Activated naive CD8-positive, alpha-beta T cell treated with anti-CD3 and anti-CD28 coated beads, Interleukin-2, amount 50 U/mL, for 24 hours (primary cell): ENCODE measurements around the gene ZFP92.

ENCODE experiments used
- ATAC-seq: fragments of 150-1000 bp; cut with Tn5 transposase; one replicate; pipeline ENCODE4 v1.10.0; 2021
- DNase-seq: peaks from one replicate; pipeline ENCODE4 v3.0.0; 2021
- H3K27ac Mint-ChIP-seq: one replicate; pipeline ENCODE4 v1.8.0; 2021; ENCODE audit warnings: mild to moderate bottlenecking, mixed read lengths
- H3K27me3 Mint-ChIP-seq: one replicate; pipeline ENCODE4 v1.8.0; 2021; ENCODE audit warnings: mixed read lengths
- H3K36me3 Mint-ChIP-seq: one replicate; pipeline ENCODE4 v1.8.0; 2021; ENCODE audit warnings: low read depth, mixed read lengths
- H3K4me1 Mint-ChIP-seq: one replicate; pipeline ENCODE4 v1.8.0; 2021; ENCODE audit warnings: mixed read lengths
- H3K4me3 Mint-ChIP-seq: one replicate; pipeline ENCODE4 v1.8.0; 2021; ENCODE audit warnings: mild to moderate bottlenecking, moderate library complexity, mixed read lengths
- H3K9me3 Mint-ChIP-seq: one replicate; pipeline ENCODE4 v1.8.0; 2021; ENCODE audit warnings: mixed read lengths

Gene ZFP92

DNA sequence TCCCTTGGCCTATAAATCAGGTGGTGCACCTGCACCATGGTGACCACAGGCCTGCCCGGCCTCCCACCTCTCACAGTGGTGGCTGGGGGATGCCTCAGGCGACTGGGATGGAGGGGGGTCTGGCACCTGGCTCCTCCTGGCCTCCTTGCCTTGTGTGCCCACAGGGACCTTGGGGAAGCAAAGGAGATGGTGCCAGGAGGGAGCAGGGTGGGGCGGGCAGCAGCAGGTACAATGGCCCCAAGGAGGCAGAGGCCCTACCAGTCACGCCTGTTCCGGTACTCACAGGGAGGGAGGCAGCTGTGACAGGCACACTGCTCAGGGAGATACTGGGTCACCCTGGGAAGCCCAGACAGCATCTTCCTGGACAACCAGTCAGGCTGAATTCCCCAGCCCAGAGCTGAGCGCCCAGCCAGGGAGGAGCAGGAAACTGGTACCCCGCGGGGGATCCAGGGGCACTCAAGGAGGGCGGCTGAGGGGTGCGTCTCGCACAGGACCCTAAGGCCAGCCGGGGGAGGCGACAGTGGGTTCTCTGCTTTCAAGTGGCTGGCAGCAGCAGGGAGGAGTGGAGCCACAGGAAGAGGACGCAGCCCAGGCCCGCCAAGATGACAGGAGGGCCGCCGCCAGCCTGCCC is 35.8 kb downstream of the ZFP92 start:
- ATAC-seq (no peak), DNase-seq (no peak)
- no peaks in the 10 kb centered on the region for H3K9me3 Mint-ChIP-seq
- H3K27ac Mint-ChIP-seq, result no peak overlapping the region
- H3K4me3 Mint-ChIP-seq, result no peak overlapping the region
- no peaks in the 10 kb centered on the region for H3K4me1 Mint-ChIP-seq
- H3K27me3 Mint-ChIP-seq, result no peaks in the 10 kb centered on the region
- H3K36me3 Mint-ChIP-seq, result peaks cover 3% of the 10 kb centered on the region

- Mint-ChIP-seq H3K9me3 (no peaks in the 10 kb centered on the region), H3K27ac (no peak overlapping the region), H3K27me3 (no peaks in the 10 kb centered on the region), H3K36me3 (peaks cover 3% of the 10 kb centered on the region), H3K4me1 (no peaks in the 10 kb centered on the region), H3K4me3 (no peak overlapping the region)
- ATAC-seq (no peak), DNase-seq (no peak)
Observed at GRCh38 chrX:153447581-153447960, 36.3 kb downstream of the ZFP92 start.

GRCh38 chrX:153448556-153449367 is 37.5 kb downstream of the ZFP92 start:
- H3K4me1 Mint-ChIP-seq, result no peaks in the 10 kb centered on the region
- H3K27me3 Mint-ChIP-seq, result no peaks in the 10 kb centered on the region
- no peak for ATAC-seq
- peaks cover 3% of the 10 kb centered on the region for H3K36me3 Mint-ChIP-seq
- no peak overlapping the region for H3K27ac Mint-ChIP-seq
- no peaks in the 10 kb centered on the region for H3K9me3 Mint-ChIP-seq
- DNase-seq, result no peak
- no peak overlapping the region for H3K4me3 Mint-ChIP-seq

DNA sequence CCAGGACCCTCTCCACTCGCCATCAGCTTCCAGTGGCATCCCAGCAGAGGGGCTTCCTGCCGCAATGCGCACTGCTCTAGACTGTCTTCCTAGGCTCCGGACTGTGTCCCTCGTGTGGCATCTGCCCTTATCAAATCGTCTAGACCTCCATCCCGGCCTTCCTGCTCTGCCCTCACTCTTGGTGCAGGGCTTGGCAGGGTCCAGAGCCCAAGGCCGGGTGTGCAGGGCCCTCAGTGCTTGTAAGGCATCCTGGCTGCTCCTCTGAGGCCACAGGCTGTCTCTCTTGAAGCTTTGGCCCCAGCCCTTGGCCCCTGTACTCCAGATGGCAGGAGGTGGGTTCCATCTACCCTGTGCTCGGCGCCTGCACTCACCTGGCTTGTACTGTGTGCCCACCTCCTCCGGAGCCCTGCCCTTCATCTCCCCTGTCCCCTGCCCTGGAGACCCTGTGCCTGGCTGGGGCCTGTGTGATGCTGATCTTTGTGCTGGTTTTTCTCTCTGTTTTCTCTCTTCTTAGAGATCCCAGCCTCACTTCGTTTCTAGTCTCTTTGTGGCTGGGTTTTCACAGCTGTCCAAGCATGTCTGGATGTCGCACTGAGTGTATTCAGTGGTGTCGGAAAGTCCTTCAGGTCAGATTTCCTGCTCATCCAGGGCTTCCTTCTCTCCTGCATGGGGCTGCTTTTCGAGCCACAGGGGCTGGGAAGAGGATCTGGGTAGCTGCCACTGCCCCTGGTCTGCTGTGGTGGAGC is 38.3 kb downstream of the ZFP92 start:
- no peaks in the 10 kb centered on the region for H3K9me3 Mint-ChIP-seq
- ATAC-seq (no peak), DNase-seq (no peak)
- H3K27ac Mint-ChIP-seq, result no peak overlapping the region
- H3K36me3 Mint-ChIP-seq, result peaks cover 3% of the 10 kb centered on the region
- H3K4me1 Mint-ChIP-seq, result no peaks in the 10 kb centered on the region
- no peak overlapping the region for H3K4me3 Mint-ChIP-seq
- no peaks in the 10 kb centered on the region for H3K27me3 Mint-ChIP-seq

- Mint-ChIP-seq H3K27ac (no peak overlapping the region), H3K36me3 (peaks cover 3% of the 10 kb centered on the region), H3K4me1 (no peaks in the 10 kb centered on the region), H3K27me3 (no peaks in the 10 kb centered on the region), H3K9me3 (no peaks in the 10 kb centered on the region), H3K4me3 (no peak overlapping the region)
- ATAC-seq, result no peak
- DNase-seq, result no peak
Observed at GRCh38 chrX:153450114-153450948, 39.1 kb downstream of the ZFP92 start.

- ATAC-seq (no peak), DNase-seq (no peak)
- no peaks in the 10 kb centered on the region for H3K4me1 Mint-ChIP-seq
- H3K27ac Mint-ChIP-seq, result no peak overlapping the region
- peaks cover 3% of the 10 kb centered on the region for H3K36me3 Mint-ChIP-seq
- H3K27me3 Mint-ChIP-seq, result no peaks in the 10 kb centered on the region
- no peak overlapping the region for H3K4me3 Mint-ChIP-seq
- no peaks in the 10 kb centered on the region for H3K9me3 Mint-ChIP-seq
Observed at GRCh38 chrX:153450949-153451277, 39.6 kb downstream of the ZFP92 start.

DNA sequence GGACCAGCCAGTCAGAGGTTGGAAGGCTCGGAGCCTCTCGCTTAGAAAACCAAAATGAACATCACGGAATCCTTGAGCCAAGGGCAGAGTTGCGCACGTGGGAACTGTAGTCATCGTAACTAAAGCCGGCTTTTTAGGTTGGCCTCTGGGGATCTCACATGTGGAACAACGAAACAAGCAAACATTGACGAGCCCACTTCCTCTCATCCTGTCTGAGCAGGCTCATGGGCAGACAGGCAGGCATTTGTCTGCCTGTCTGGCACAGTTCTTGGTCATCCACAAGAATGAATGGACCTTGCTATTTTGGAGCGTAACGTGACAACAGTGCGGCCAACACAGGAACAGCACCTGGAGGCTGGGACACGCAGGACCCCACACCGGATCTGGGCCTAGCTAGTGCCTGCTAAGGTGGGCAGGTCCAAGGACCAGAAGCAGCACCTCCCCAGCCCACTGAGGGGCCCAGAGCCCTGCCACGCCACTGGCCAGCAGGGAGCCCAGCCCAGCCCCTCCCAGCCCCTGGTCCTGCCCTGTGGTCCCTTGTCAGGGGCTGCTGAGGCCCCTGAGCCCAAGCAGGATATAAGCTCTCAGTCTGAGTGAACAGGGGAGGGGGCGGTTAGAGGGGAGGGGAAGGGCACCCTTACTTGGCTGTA is 43.8 kb downstream of the ZFP92 start:
- H3K36me3 Mint-ChIP-seq, result peaks cover 11% of the 10 kb centered on the region
- ATAC-seq (no peak), DNase-seq (no peak)
- H3K4me3 Mint-ChIP-seq, result no peak overlapping the region
- H3K27ac Mint-ChIP-seq, result no peak overlapping the region
- H3K4me1 Mint-ChIP-seq, result no peaks in the 10 kb centered on the region
- H3K27me3 Mint-ChIP-seq, result no peaks in the 10 kb centered on the region
- no peaks in the 10 kb centered on the region for H3K9me3 Mint-ChIP-seq

GRCh38 chrX:153455571-153455970 is 44.3 kb downstream of the ZFP92 start:
- no peaks in the 10 kb centered on the region for H3K4me1 Mint-ChIP-seq
- H3K27me3 Mint-ChIP-seq, result no peaks in the 10 kb centered on the region
- no peak overlapping the region for H3K4me3 Mint-ChIP-seq
- no peak overlapping the region for H3K27ac Mint-ChIP-seq
- no peak for ATAC-seq
- DNase-seq, result no peak
- H3K9me3 Mint-ChIP-seq, result no peaks in the 10 kb centered on the region
- H3K36me3 Mint-ChIP-seq, result peaks cover 13% of the 10 kb centered on the region

DNA sequence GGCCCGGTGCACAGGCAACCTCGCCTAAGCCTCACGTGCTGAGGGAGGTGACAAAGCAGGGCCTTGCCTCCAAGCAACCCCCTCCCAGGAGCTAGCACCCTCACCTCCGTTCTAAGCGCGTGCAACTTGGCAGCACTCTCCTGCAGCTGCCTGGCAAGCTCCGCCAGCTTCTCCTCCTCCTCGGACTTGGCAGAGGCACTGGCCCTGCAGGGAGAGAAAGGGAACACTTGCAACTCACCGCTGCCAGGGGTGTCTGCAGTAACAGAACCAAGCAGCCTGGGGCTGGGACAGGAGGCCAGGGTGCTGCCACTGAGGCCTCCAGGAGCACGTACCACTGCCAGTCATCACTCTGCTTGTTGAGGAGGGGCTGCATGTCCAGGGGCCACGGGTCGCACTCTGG is 44.9 kb downstream of the ZFP92 start:
- no peak for ATAC-seq
- peaks cover 13% of the 10 kb centered on the region for H3K36me3 Mint-ChIP-seq
- no peak for DNase-seq
- no peaks in the 10 kb centered on the region for H3K27me3 Mint-ChIP-seq
- H3K4me3 Mint-ChIP-seq, result no peak overlapping the region
- no peaks in the 10 kb centered on the region for H3K4me1 Mint-ChIP-seq
- no peaks in the 10 kb centered on the region for H3K9me3 Mint-ChIP-seq
- no peak overlapping the region for H3K27ac Mint-ChIP-seq

- no peaks in the 10 kb centered on the region for H3K4me1 Mint-ChIP-seq
- H3K4me3 Mint-ChIP-seq, result no peak overlapping the region
- no peaks in the 10 kb centered on the region for H3K9me3 Mint-ChIP-seq
- H3K36me3 Mint-ChIP-seq, result peaks cover 15% of the 10 kb centered on the region
- no peak overlapping the region for H3K27ac Mint-ChIP-seq
- H3K27me3 Mint-ChIP-seq, result no peaks in the 10 kb centered on the region
- ATAC-seq (no peak), DNase-seq (no peak)
Observed at GRCh38 chrX:153456704-153457103, 45.4 kb downstream of the ZFP92 start.

DNA sequence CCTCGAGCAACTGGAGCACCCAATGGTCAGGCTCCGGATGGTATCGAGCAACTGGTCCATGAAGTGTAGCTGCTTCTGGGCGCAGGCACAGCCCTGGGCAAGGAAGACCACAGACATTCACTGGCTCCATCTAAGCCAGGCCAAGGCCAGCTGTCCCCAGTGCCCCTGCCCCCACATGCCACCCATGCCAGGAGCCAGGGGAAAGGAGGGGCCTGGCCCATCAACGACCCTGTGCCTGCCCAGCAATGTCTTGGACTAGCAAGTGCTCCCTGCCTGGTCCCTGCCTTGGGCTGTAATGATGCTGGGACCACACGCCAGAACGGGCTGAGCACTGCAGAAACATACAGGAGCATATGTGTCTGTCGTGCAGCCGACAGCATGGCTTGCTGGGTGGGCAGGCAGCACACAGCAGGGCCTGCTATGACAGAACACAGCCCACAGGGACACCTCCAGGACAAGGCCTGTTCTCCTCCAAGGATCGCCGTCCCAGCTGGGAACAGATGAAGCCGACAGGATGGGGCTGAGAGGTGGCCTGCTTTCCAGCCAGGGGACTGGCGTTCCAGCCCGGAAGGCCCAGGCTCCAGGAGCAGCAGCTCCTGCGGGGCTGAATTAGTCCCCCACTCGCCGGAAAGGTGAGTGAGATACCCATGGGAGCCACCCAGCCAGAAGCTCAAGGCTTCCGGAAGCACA is 46.0 kb downstream of the ZFP92 start:
- H3K9me3 Mint-ChIP-seq, result no peaks in the 10 kb centered on the region

GRCh38 chrX:153457827-153458466 is 46.7 kb downstream of the ZFP92 start:
- Mint-ChIP-seq H3K9me3 (no peaks in the 10 kb centered on the region), H3K27ac (no peak overlapping the region), H3K36me3 (peaks cover 15% of the 10 kb centered on the region), H3K4me3 (no peak overlapping the region), H3K27me3 (no peaks in the 10 kb centered on the region), H3K4me1 (no peaks in the 10 kb centered on the region)
- DNase-seq (no peak), ATAC-seq (no peak)

More for the DNA sequence above, 46.0 kb downstream of the ZFP92 start:
- Mint-ChIP-seq H3K4me3 (no peak overlapping the region), H3K27ac (no peak overlapping the region), H3K36me3 (peaks cover 15% of the 10 kb centered on the region), H3K27me3 (no peaks in the 10 kb centered on the region), H3K4me1 (no peaks in the 10 kb centered on the region)
- ATAC-seq (no peak), DNase-seq (no peak)

DNA sequence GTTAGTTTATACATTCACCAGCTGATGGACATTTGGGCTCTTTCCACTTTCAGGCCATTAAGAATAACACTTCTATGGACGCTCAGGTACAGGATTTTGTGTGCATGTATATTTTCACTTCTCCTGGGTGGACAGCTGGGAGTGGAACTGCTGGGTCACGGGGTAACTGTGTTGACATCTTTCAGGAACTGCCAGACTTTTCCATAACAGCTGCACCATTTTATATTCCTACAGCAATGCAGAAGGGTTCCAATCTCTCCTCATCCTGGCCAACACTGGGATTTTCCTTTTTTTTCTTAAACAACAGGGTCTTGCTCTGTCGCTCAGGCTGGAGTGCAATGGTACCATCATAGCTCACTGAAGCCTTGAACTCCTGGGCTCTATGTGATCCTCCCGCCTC is 47.2 kb downstream of the ZFP92 start:
- H3K4me1 Mint-ChIP-seq, result no peaks in the 10 kb centered on the region
- no peaks in the 10 kb centered on the region for H3K9me3 Mint-ChIP-seq
- ATAC-seq, result no peak
- H3K27ac Mint-ChIP-seq, result no peak overlapping the region
- no peak overlapping the region for H3K4me3 Mint-ChIP-seq
- H3K36me3 Mint-ChIP-seq, result peaks cover 15% of the 10 kb centered on the region
- no peaks in the 10 kb centered on the region for H3K27me3 Mint-ChIP-seq
- DNase-seq, result no peak
